Vagina (tissue), 2 donors: ENCODE data around the gene MFSD6.

Source experiments
- POLR2A ChIP-seq, 2 donors: fragments of 450-650 bp; IDR thresholded peaks; one replicate each; pipeline ENCODE4 v1.6.1; 2017; ENCODE audit warnings: antibody characterized with exemption in 2 of 2, mild to moderate bottlenecking in 2 of 2, moderate library complexity in 2 of 2
- TF ChIP-seq, protein P1 (sequence below), 3 experiments: fragments of 450-650 bp in 2 of 3; fragments of 200-600 bp in 1 of 3; sonication (generic) in 1 of 3; IDR thresholded peaks; one replicate each; pipeline ENCODE4 v1.5.1; 2017 to 2019; ENCODE audit warnings: antibody characterized with exemption in 3 of 3, mild to moderate bottlenecking in 2 of 3, moderate library complexity in 2 of 3

DNA sequence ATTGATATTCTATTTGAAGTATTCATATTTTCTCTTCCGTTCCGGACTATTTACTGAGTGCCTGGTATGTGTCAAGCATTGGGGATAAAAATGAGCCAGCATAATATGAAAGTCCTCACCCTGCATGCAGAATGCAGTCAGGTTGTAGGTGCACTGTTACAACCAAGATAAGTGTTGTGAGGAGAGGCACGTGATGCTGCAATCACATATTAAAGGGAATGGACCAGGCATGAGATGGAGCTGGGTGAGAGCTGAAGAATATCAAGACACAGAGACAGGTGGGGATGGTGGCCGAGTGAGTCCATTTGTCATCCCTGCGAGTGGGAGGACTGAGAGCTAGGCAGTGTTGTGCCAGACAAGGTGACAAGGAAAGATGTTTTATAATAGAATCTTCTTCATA, 52.3 kb downstream of the MFSD6 start:
- TF ChIP-seq, protein P1, sequence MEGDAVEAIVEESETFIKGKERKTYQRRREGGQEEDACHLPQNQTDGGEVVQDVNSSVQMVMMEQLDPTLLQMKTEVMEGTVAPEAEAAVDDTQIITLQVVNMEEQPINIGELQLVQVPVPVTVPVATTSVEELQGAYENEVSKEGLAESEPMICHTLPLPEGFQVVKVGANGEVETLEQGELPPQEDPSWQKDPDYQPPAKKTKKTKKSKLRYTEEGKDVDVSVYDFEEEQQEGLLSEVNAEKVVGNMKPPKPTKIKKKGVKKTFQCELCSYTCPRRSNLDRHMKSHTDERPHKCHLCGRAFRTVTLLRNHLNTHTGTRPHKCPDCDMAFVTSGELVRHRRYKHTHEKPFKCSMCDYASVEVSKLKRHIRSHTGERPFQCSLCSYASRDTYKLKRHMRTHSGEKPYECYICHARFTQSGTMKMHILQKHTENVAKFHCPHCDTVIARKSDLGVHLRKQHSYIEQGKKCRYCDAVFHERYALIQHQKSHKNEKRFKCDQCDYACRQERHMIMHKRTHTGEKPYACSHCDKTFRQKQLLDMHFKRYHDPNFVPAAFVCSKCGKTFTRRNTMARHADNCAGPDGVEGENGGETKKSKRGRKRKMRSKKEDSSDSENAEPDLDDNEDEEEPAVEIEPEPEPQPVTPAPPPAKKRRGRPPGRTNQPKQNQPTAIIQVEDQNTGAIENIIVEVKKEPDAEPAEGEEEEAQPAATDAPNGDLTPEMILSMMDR (IDR thresholded peaks at IDR 0.05): no peak
- TF ChIP-seq POLR2A (IDR thresholded peaks at IDR 0.05): no peak
